GM12878 (cell line): ENCODE results near the gene CXCL1. TPM values are rescaled to one million over a fixed set of nuclear protein-coding genes. Genes with fewer than 3 reads are reported as not detected.
"Not testable (repeated sequence)": the region's sequence is repeated elsewhere in the genome, so short reads cannot be mapped to it uniquely, and the experiment has no call there.

Experiments used
- ATAC-seq: fragments of 200-7000 bp; cut with Tn5 transposase; 3 replicates; pipeline ENCODE4 v1.9.1; 2020; ENCODE audit warnings: mild to moderate bottlenecking, moderate library complexity
- BruUV-seq: library from RNA; stranded (reverse); fragments of 400-500 nt; replicated peaks from 2 replicates; lab custom pipeline; 2021; lab: Mats Ljungman, UMichigan
- CTCF ChIA-PET: fragments of 300-600 bp; sonication (Branson Sonifier 250); formaldehyde crosslinking; extraction: SDS; loops from one replicate; lab custom pipeline; 2021; ENCODE audit warnings: inconsistent platforms; lab: Yijun Ruan, JAX
- POLR2A ChIA-PET: fragments of 350-600 bp; formaldehyde crosslinking; extraction: SDS; loops from one replicate; lab custom pipeline; 2021; ENCODE audit warnings: inconsistent platforms; lab: Charles Lee
- RAD21 ChIA-PET: fragments of 300-600 bp; sonication (Branson Sonifier 250); formaldehyde crosslinking; loops from one replicate; lab custom pipeline; 2023; ENCODE audit warnings: antibody characterized with exemption; ENCODE audit not compliant: unreplicated experiment; lab: Charles Lee
- SMC1A ChIA-PET: fragments of 300-600 bp; sonication (Branson Sonifier 250); formaldehyde crosslinking; loops from one replicate; lab custom pipeline; 2023; ENCODE audit not compliant: unreplicated experiment, uncharacterized antibody; lab: Charles Lee
- DNase-seq: peaks from one replicate; pipeline ENCODE4 v3.0.0-alpha.2; 2011; ENCODE audit warnings: low read depth, low spot score
- FAIRE-seq: peaks from 3 replicates; lab custom pipeline; 2011; peaks lifted over from hg19 to GRCh38; lab: Jason Lieb, UNC
- H2AFZ ChIP-seq: 2 replicates; pipeline ENCODE4 v1.6.0; 2011; ENCODE audit warnings: low read depth, low read length, control low read depth; ENCODE audit not compliant: control insufficient read depth
- H3K27ac ChIP-seq: 2 replicates; pipeline ENCODE4 v1.5.1; 2011; ENCODE audit warnings: control low read depth; ENCODE audit not compliant: control insufficient read depth, insufficient read depth
- H3K27me3 ChIP-seq, 2 experiments: replicated peaks in 1 of 2; 2 replicates each; pipeline versions ENCODE4 v1.6.0 to v1.6.1; 2011; ENCODE audit warnings: low read length in 1 of 2; ENCODE audit not compliant: control insufficient read depth in 2 of 2, insufficient read depth in 2 of 2
- H3K36me3 ChIP-seq, 2 experiments: 2 replicates each; pipeline ENCODE4 v1.5.1; 2011; ENCODE audit warnings: low read length in 1 of 2; ENCODE audit not compliant: control insufficient read depth in 2 of 2, insufficient read depth in 2 of 2
- H3K4me1 ChIP-seq: 2 replicates; pipeline ENCODE4 v1.6.1; 2011; ENCODE audit warnings: mild to moderate bottlenecking, low read length, moderate library complexity, mixed read lengths; ENCODE audit not compliant: control insufficient read depth, insufficient read depth
- H3K4me2 ChIP-seq: 2 replicates; pipeline ENCODE4 v1.6.0; 2011; ENCODE audit warnings: control low read depth; ENCODE audit not compliant: control insufficient read depth, insufficient read depth
- H3K4me3 ChIP-seq: fragments of 200-600 bp; sonication (generic); 2 replicates; pipeline ENCODE4 v1.5.1; 2016
- H3K79me2 ChIP-seq: 2 replicates; pipeline ENCODE4 v1.6.0; 2011; ENCODE audit warnings: low read length; ENCODE audit not compliant: control insufficient read depth, insufficient read depth
- H3K9ac ChIP-seq: 2 replicates; pipeline ENCODE4 v1.8.0; 2011; ENCODE audit warnings: low read length, control low read depth, mixed read lengths; ENCODE audit not compliant: control insufficient read depth, insufficient read depth
- H3K9me3 ChIP-seq: replicated peaks from 3 replicates; pipeline ENCODE4 v1.5.1; 2011; ENCODE audit warnings: mild to moderate bottlenecking, low read length; ENCODE audit not compliant: control insufficient read depth, insufficient read depth
- H4K20me1 ChIP-seq: 2 replicates; pipeline ENCODE4 v1.6.0; 2011; ENCODE audit not compliant: control insufficient read depth, insufficient read depth
- CHD1 ChIP-seq: IDR thresholded peaks from 2 replicates; pipeline ENCODE4 v1.6.1; 2012; ENCODE audit warnings: low read depth, low read length, improper control_type of control experiment
- NFYA ChIP-seq: IDR thresholded peaks from 2 replicates; pipeline ENCODE4 v1.6.1; 2011; ENCODE audit warnings: low read depth, mild to moderate bottlenecking, low read length, improper control_type of control experiment, borderline replicate concordance
- NFYB ChIP-seq: IDR thresholded peaks from 2 replicates; pipeline ENCODE4 v1.6.1; 2011; ENCODE audit warnings: low read depth, mild to moderate bottlenecking, low read length, improper control_type of control experiment, moderate library complexity; ENCODE audit not compliant: insufficient read depth
- RUNX3 ChIP-seq: IDR thresholded peaks from 2 replicates; pipeline ENCODE4 v1.6.1; 2012; ENCODE audit warnings: low read length, inconsistent platforms
- TBL1XR1 ChIP-seq: IDR thresholded peaks from 2 replicates; pipeline ENCODE4 v1.6.1; 2012; ENCODE audit warnings: low read depth, low read length, improper control_type of control experiment
- WGBS: methylation state at CpG from one replicate; pipeline ENCODE4 v1.1.6; 2016; ENCODE audit warnings: low lambda C conversion rate; ENCODE audit not compliant: insufficient replicate concordance, insufficient coverage; ENCODE audit errors: missing lambda C conversion rate; 5-methylcytosine and 5-hydroxymethylcytosine counted together
- in situ Hi-C: fragments of 300-500 bp; cut with MboI; formaldehyde crosslinking; loops from 9 replicates; pipeline ENCODE4 v1.14.3; 2018; ENCODE audit warnings: mixed read lengths
- intact Hi-C: fragments of 100-400 bp; cut with micrococcal nuclease; formaldehyde crosslinking; loops from one replicate; pipeline ENCODE4 v1.14.2; 2022; ENCODE audit not compliant: unreplicated experiment
- polyA plus RNA-seq, 11 experiments: library from polyadenylated mRNA; depleted of rRNA in 4 of 11; unstranded in 6 of 11; stranded (reverse) in 5 of 11; fragments of >200 nt; fragmentation: Nextera tagmentation in 4 of 11; fragmentation: Illumina TruSeq in 1 of 11; extraction: Ambion mirVana in 4 of 11; extraction: Trizol in 1 of 11; gene quantifications; 1 replicate in 1 of 11; 2 replicates in 10 of 11; pipeline versions ENCODE4 v1.2.1 to v1.2.3, GENCODE V29; 2011 to 2016; ENCODE audit warnings: inconsistent platforms in 2 of 11, missing spikeins in 2 of 11, low read depth in 1 of 11
- total RNA-seq, 4 experiments: library from RNA; depleted of rRNA in 3 of 4; stranded (reverse); fragments of >200 nt in 3 of 4; fragmentation: Illumina TruSeq in 1 of 4; extraction: Trizol in 1 of 4; gene quantifications; 2 replicates each; pipeline versions ENCODE4 v1.2.1 to v1.2.3, GENCODE V29; 2013 to 2021
- TF ChIP-seq, protein P1 (sequence below): fragments of 450-650 bp; IDR thresholded peaks from 2 replicates; pipeline ENCODE4 v1.6.1; 2017; ENCODE audit warnings: borderline replicate concordance
- TF ChIP-seq, protein P2 (sequence below): fragments of 150-350 bp; IDR thresholded peaks from 2 replicates; pipeline ENCODE4 v1.6.1; 2014; ENCODE audit warnings: mild to moderate bottlenecking, low read depth, low read length
- TF ChIP-seq, protein P3 (sequence below): fragments of 450-650 bp; IDR thresholded peaks from 2 replicates; pipeline ENCODE4 v1.6.1; 2017; ENCODE audit warnings: low read depth, mild to moderate bottlenecking, moderate library complexity

The CXCL1 gene
- total and polyA plus RNA-seq, 10 of the 15 experiments (the other 5 are each of a cell fraction or from before 2014, with no cell fraction given), result not detected

DNA sequence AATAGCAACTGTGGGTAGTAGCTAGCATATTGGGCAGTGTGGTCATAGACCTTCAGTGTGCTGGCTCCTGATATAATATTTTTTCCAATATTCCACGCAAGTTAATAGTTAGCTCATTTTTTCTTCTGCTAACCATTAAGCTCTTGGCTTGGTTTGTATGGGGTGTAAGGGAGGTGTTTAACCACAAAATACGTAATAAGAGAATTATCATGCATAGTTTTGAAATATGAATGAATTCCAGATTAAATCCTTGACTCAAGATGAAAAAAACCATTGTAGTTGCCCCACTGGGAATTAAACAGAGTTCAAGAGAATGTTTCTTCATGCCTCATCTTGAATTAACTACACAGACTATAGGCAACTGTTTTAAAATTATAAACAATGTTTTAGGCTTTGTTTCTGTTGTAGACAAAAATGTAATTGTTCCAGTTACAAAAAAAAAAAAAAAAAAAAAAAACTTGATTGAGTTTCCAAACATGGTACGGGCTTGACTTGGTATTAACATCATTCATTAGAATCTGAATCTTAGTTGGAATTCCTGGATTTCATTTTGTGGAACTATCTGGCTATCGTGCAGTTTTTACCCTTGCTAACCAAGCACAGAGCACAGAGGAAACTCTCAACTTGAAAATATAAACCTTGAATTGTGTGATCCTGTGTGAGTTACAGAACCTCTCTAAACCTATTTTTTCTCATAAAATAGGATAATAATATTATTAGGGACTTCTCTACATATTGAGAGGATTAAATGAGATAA is 28.4 kb downstream of the CXCL1 start:
- POLR2A ChIA-PET, result no interaction called here
- intact Hi-C loops (no loop called here), in situ Hi-C loops (no loop called here)
- Histone ChIP-seq H3K27me3 (no peaks in the 10 kb centered on the region; a peak in 1 of 4 replicates), H3K4me2 (no peak overlapping the region), H3K36me3 (no peaks in the 10 kb centered on the region), H3K4me1 (no peaks in the 10 kb centered on the region), H3K9ac (no peak overlapping the region), H3K79me2 (no peaks in the 10 kb centered on the region), H4K20me1 (no peaks in the 10 kb centered on the region), H2AFZ (no peak overlapping the region), H3K9me3 (no peaks in the 10 kb centered on the region), H3K27ac (no peak overlapping the region), H3K4me3 (no peak overlapping the region)
- RAD21 ChIA-PET, result no interaction called here
- SMC1A ChIA-PET, result interaction anchor here (1.0 kb wide), 1 partner anchor 14 kb away, joined by 3 read pairs; no protein-coding TSS in a partner anchor
- DNase-seq (no peak), ATAC-seq (no peak), FAIRE-seq (no peak)
- no TSS peak for BruUV-seq
- TF ChIP-seq NFYB, result no peak
- TF ChIP-seq CHD1, result no peak
- TF ChIP-seq TBL1XR1, result no peak
- TF ChIP-seq, protein P1, sequence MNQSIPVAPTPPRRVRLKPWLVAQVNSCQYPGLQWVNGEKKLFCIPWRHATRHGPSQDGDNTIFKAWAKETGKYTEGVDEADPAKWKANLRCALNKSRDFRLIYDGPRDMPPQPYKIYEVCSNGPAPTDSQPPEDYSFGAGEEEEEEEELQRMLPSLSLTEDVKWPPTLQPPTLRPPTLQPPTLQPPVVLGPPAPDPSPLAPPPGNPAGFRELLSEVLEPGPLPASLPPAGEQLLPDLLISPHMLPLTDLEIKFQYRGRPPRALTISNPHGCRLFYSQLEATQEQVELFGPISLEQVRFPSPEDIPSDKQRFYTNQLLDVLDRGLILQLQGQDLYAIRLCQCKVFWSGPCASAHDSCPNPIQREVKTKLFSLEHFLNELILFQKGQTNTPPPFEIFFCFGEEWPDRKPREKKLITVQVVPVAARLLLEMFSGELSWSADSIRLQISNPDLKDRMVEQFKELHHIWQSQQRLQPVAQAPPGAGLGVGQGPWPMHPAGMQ, result no peak
- TF ChIP-seq RUNX3, result no peak
- TF ChIP-seq NFYA, result no peak
- TF ChIP-seq, protein P2, sequence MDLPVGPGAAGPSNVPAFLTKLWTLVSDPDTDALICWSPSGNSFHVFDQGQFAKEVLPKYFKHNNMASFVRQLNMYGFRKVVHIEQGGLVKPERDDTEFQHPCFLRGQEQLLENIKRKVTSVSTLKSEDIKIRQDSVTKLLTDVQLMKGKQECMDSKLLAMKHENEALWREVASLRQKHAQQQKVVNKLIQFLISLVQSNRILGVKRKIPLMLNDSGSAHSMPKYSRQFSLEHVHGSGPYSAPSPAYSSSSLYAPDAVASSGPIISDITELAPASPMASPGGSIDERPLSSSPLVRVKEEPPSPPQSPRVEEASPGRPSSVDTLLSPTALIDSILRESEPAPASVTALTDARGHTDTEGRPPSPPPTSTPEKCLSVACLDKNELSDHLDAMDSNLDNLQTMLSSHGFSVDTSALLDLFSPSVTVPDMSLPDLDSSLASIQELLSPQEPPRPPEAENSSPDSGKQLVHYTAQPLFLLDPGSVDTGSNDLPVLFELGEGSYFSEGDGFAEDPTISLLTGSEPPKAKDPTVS, result no peak
- TF ChIP-seq, protein P3, sequence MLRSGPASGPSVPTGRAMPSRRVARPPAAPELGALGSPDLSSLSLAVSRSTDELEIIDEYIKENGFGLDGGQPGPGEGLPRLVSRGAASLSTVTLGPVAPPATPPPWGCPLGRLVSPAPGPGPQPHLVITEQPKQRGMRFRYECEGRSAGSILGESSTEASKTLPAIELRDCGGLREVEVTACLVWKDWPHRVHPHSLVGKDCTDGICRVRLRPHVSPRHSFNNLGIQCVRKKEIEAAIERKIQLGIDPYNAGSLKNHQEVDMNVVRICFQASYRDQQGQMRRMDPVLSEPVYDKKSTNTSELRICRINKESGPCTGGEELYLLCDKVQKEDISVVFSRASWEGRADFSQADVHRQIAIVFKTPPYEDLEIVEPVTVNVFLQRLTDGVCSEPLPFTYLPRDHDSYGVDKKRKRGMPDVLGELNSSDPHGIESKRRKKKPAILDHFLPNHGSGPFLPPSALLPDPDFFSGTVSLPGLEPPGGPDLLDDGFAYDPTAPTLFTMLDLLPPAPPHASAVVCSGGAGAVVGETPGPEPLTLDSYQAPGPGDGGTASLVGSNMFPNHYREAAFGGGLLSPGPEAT, result no peak
- CTCF ChIA-PET, result interaction anchor here (0.8 kb wide), 1 partner anchor 39 kb away, joined by 3 read pairs; no protein-coding TSS in a partner anchor
- WGBS, result 31% methylated on average over 4 of the region's 4 CpGs

DNA sequence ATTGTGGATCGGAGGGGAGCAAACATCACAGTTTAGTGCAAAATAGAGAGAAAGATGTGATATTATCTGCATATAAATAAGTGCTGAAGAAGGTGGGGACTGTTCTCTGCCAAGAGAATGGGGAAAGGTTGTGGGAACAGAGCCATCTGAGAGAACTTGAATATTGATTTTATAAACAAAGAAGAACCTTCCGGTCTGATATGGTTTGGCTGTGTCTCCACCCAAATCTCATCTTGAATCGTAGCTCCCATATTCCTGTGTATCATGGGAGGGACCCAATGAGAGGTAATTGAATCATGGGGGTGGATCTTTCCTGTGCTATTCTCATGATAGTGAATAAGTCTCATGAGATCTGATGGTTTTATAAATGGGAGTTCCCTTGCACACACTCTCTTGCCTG is 30.1 kb downstream of the CXCL1 start:
- RAD21 ChIA-PET, H4K20me1 ChIP-seq, DNase-seq, H2AFZ ChIP-seq, H3K27me3 ChIP-seq, H3K27ac ChIP-seq, CTCF ChIA-PET, H3K9ac ChIP-seq, intact Hi-C loops, BruUV-seq, in situ Hi-C loops, H3K4me3 ChIP-seq, SMC1A ChIA-PET, H3K79me2 ChIP-seq, POLR2A ChIA-PET, H3K4me1 ChIP-seq, H3K36me3 ChIP-seq, FAIRE-seq, H3K4me2 ChIP-seq, ATAC-seq, H3K9me3 ChIP-seq: not testable (repeated sequence)
- 14% methylated on average over 3 of the region's 3 CpGs for WGBS
